GM18499 (cell line): ENCODE measurements around the gene DIP2A.
"Not testable (repeated sequence)": the region's sequence is repeated elsewhere in the genome, so short reads cannot be mapped to it uniquely, and the experiment has no call there.

Experiments
- ATAC-seq: cut with Tn5 transposase; IDR thresholded peaks from one replicate; pipeline ENCODE4 v1.9.1; 2021; ENCODE audit warnings: moderate number of reproducible peaks; ENCODE audit not compliant: insufficient read depth, unreplicated experiment

The DIP2A gene

DNA sequence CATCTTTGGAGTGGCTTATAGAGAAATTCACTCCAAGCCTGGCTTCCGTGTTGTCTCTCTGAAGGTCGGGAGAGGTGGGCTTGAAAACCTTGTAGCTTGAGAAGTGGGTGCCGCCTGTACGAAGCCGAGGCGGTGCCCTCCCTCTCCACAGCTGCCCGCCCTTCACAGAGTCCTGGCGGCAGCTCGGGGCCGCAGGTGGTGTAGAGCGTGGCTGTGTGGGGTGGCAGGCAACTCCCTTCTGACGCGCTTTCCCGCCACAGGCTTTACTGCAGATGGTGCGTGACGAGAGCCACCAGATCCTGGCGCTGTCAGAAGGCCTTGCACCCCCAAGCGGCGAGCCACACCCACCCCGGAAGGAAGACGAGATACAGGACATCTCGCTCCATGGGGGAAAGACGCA, 33.1 kb upstream of the DIP2A start:
- no peak for ATAC-seq

DNA sequence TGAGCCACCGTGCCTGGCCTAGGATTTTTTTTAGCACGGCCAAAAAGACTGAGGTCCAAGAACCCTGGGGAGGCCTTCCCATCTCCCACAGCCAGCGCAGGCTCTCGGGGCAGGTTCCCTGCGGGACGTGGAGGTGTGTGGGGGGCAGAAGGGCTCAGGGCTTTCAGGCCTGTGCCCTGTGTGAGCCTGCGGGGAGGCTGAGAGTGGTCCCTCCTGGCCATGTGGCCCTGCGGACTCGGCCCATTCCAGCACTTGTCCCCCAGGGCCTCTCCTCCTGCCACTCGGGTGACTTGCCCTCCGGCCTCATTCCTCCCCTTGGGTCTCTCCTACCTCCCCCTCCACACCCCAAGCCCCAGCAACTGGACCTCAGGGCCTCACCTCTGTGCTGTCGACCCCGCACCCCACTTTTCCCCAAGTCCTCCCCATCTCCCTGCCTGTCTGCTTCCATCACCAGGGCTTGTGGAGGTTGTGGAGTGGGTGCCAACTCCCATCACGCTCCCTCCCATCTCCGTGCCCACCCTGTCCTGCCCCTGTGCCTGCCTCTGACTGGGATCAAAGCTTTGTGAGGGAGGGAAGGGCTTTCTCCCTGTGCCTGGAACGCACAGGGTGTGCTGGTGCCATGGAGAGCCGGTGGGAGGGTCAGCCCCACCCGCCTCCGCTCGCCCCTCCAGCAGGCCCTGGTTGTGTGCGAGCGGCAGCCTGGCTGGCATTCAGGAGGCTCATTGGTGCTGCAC, 32.2 kb upstream of the DIP2A start:
- ATAC-seq: no peak

DNA sequence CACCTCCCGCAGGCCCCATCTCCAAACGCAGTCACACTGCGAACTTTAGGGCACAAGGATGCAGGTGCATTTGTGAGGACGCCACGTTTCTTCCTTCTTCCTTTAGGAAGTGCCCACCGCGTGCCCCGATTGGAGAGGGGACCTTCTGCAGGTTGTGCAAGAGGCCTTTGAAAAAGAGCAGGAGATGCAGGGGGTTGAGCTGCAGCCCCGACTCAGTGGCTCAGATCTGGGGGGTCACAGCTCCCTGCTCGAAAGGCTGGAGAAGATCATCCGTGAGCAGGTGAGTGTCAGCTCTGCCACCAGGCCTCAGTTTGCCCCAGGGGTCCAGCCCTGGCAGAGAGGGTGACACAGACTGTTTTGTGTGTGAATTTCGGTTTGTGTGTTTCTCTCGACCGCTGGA, 31.2 kb upstream of the DIP2A start:
- no peak for ATAC-seq

DNA sequence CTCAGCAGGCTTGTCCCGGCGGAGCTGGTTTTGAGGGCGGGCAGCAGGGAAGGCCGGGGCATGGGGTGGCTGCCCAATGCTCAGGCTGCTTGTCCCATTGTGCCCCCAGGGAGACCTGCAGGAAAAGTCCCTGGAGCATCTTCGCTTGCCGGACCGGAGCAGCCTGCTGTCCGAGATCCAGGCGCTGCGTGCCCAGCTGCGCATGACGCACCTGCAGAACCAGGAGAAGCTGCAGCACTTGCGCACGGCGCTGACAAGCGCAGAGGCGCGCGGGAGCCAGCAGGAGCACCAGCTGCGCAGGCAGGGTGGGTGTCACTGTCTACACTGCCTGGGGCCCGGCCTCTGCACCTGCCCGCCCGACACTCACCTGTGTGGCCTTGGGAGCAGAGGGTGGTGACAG, 30.4 kb upstream of the DIP2A start:
- ATAC-seq: no peak

DNA sequence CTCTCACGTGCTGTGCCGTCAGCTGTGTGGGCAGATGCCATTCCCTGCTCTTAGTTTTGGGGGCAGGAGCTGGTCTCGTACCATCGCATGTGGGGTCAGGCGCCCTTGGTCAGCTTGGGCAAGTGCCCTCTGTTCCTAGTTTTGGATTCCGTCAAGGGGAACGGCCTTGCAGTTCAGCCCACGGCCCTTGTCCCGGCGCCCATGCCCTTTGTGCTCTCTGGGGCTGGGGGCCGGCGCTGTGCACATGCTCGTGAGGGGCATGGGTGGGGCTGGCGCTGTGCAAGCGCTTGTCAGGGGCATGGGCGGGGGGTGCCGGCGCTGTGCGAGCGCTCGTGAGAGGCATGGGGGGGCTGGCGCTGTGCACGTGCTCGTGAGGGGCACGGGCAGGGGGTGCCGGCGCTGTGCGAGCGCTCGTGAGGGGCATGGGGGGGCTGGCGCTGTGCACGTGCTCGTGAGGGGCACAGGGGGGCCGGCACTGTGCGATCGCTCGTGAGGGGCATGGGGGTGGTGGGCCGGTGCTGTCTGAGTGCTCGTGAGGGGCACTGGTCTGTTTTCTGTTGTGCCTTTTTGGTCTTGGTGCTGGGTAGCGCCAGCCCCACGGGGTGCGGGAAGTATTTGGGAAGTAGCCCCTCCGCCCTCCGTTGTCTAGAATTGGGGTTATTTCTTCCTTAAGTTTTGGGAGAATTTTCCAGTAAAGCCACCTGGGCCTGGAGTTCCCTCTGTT, 29.5 kb upstream of the DIP2A start:
- no peak for ATAC-seq

DNA sequence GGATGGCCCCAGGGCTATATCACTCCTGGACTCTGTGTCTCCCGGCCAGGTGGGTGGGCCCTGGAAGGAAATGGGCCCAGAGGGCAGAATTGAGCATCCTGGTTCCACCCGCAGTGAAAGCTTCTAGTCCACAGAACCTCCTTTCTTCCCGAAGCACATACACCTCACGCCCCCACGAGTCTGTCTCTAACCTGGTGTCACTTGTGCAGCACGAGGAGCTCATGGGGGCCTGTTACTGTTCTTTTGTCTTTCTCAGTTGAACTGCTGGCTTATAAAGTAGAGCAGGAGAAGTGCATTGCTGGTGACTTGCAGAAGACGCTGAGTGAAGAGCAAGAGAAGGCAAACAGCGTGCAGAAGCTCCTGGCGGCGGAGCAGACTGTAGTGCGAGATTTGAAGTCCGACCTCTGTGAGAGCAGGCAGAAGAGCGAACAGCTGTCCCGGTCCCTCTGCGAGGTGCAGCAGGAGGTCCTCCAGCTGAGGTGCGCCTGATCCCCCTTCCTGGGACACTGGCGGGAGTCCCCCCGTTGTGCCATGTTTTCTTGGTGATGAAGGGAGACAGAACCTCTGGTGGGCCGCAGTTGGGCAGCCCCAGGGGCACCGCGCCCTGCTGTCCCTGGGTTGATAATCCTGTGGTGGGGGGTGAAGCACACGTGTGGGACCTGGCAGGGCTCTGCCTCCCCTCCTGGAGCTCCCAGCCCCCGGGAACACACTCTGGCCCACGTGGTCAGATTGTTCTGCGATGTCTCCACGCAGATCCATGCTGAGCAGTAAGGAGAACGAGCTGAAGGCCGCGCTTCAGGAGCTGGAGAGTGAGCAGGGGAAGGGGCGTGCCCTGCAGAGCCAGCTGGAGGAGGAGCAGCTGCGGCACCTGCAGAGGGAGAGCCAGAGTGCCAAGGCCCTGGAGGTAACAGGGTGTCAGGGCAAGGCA, 28.7 kb upstream of the DIP2A start:
- no peak for ATAC-seq

DNA sequence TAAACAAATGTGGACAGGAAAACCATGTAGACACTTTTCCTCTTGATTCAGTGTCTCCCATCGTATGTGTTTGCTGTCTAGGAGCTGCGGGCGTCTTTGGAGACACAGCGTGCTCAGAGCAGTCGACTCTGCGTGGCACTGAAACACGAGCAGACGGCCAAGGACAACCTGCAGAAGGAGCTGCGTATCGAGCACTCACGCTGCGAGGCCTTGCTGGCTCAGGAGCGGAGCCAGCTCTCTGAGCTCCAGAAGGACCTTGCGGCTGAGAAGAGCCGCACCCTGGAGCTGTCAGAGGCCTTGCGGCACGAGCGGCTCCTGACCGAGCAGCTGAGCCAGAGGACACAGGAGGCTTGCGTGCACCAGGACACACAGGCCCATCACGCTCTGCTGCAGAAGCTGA, 27.2 kb upstream of the DIP2A start:
- ATAC-seq: no peak

DNA sequence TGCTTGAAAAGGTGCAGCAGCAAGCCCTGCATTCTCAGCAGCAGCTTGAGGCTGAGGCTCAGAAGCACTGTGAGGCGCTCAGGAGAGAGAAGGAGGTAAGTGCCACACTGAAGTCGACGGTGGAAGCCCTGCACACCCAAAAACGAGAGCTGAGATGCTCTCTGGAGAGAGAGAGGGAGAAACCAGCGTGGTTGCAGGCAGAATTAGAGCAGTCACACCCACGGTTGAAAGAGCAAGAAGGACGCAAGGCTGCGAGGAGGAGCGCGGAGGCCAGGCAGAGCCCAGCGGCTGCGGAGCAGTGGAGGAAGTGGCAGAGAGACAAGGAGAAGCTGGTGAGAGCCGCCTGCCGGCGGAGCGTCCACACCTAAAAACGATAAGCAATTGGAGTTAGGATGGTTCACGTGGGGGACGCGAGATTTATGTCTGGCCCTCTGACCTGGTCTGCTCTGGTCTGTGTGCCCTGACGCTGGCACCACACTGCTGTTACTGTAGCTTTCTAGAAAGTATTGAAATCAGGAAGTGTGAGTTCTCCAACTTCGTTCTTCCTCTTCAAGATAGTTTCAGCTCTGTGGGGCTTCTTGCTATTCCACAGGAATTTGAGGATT, 26.7 kb upstream of the DIP2A start:
- ATAC-seq: no peak

DNA sequence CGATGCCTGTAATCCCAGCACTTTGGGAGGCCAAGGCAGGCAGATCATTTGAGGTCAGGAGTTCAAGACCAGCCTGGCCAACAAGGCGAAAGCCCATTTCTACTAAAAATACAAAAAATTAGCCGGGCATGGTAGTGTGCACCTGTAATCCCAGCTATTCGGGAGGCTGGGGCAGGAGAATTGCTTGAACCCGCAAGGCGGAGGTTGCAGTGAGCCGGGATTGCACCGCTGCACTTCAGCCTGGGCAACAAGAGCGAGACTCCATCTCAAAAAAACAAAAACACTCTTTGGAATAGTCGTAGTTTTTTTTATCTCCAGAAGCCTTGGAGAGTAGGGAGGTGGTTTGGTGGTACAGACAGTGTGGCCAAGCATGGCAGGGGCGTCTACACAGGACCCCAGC, 25.6 kb upstream of the DIP2A start:
- ATAC-seq: not testable (repeated sequence)

DNA sequence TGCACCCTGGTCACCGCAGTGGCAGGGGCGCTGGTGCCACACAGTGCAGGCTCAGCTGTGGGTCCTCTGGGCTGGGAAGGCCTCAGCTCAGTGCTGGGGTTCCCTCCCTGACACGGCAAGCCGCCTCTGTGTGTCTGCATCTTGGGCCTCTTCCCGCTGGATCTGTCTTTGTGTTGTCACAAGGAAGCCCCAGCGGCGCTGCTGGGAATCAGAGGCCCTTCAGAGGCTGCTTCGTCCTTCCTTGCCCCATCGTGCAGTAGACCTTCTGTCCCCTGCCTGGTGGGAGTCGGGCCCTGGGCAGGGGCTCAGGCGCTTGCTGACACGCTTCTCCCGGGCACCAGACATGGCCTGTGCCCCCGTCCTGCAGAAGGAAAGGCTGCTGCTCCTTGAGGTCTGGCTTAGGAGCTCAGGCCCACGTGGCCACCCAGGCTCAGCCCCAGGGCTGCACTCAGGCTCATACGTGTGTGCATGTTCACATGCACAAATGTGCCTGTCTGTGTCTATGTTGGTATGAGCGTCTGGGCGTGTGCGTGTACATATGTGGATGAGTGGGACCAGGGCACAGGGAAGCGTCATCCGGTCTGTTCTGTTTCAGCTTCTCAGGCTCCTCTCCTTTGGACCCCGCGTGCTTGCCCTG, 24.3 kb upstream of the DIP2A start:
- ATAC-seq: no peak

DNA sequence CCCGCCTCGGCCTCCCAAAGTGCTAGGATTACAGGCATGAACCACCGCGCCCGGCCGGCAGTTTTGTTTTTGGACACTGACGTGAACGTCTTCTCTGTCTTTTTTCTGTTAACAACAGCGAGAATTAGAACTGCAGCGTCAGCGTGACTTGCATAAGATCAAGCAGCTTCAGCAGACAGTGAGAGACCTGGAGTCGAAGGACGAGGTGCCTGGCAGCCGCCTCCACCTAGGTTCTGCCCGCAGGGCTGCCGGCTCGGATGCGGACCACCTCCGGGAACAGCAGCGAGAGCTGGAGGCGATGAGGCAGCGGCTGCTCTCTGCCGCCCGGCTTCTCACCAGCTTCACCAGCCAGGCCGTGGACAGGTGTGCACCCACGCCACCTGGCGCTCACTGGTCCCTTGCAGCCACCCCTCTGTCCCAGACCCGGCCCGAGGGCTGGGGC, 22.9 kb upstream of the DIP2A start:
- ATAC-seq: no peak

DNA sequence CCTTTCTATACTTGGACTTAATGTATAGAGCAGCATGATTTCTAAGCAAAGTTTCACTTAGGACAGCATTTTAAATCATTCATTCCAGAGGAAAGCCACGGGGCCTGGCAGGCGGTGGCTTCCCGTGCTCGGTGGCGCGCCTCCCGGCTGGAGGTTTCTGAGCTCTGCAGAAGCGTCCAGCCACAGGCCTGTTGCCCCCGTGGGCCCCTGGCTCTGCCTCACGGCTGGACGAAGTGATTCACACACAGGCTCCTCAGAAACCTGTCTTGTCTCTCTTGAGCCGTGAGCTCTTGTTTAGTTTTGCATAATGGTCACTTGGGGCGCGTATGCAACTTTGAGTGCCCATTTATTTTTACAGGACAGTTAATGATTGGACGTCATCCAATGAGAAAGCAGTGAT, 22.1 kb upstream of the DIP2A start:
- no peak for ATAC-seq

DNA sequence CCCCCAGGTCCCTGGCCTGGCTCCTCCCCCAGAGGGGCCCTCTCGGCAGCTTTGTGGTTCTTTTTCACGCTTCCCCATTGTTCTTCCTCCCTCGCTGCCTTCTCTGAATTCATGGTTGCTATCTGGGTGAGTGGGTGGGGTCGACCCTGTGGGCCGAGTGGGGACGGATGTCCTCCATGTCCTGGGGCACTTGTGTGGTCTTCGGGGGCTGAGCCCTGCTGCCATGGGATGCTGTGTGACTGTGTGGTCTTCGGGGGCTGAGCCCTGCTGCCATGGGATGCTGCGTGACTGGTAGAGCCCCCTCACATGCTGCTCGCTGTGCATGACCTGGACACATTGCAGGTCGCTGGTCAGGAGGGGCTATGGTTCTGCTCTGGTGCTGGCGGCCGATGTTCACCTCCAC, 21.6 kb upstream of the DIP2A start:
- ATAC-seq: no peak

DNA sequence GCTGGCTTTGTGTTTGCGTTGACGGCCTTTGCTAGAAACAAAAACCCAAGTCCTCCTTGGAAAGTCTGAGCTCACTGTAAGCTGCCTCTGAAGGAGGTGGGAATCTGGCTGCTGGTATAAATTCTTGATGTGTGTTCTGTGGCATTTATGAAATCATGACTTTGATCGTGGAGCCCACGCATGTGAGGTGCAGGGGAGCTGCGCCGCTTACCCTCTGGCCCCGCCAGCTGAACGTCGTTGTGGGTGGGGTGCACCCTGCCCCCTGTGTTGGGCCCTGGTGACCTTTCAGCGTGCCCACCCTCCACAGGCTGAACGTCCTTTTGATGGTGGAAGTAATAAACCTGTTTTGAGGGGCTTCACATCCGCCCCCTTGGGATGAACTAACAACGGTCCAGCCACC, 21.2 kb upstream of the DIP2A start:
- ATAC-seq: no peak

DNA sequence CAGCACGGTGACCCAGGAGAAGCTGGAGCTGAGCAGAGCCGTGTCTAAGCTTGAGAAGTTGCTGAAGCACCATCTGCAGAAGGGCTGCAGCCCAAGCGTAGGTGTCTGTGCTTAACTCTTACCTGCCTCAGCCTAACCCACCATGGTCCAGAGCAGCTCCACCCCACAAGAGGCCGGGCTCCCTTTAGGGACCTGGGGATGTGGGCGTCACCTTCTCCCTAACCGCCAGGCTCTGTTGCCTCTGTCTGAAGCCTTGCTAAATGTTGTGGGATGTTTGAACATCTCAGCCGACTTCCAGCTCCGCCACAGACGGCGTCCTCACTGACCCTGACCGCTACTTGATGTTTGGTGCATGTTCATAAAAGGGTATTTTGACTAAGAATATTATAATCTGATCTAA, 20.4 kb upstream of the DIP2A start:
- ATAC-seq: no peak

DNA sequence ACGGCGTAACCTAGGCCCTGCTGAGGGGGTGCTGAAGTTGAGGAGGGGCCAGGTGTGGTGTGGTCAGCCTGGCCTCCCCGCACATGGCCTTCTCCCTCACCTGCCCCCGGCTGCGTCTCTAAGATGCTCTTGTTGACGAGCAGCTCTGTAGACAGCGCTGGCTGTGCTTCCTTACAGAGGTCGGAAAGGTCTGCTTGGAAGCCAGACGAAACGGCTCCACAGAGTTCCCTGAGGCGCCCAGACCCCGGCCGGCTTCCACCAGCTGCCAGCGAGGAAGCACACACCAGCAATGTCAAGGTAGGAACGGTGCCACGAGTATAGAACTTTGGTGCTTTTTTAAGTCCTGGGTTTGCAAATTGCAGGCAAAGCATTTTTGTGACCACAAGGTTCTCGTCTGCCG, 18.8 kb upstream of the DIP2A start:
- ATAC-seq: no peak

DNA sequence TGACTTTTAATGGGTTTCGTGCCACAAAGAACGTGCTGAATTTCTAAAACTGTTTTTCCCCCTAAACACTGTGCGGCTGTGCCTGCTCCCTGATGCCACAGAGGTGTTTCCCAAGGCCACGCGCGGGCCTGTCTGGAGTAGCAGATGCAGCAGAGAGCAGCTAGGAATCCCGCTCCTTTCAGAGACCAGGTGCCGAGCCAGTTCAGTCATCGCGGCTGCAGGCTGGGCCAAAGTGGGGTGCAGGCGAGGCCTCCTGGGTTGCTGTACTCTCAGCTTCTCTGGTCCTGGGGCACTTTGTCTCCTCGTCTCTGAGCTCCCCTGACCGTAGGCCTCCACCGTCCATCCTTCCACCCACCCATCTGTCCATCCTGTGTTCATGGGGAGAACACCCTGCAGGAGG, 17.4 kb upstream of the DIP2A start:
- no peak for ATAC-seq

DNA sequence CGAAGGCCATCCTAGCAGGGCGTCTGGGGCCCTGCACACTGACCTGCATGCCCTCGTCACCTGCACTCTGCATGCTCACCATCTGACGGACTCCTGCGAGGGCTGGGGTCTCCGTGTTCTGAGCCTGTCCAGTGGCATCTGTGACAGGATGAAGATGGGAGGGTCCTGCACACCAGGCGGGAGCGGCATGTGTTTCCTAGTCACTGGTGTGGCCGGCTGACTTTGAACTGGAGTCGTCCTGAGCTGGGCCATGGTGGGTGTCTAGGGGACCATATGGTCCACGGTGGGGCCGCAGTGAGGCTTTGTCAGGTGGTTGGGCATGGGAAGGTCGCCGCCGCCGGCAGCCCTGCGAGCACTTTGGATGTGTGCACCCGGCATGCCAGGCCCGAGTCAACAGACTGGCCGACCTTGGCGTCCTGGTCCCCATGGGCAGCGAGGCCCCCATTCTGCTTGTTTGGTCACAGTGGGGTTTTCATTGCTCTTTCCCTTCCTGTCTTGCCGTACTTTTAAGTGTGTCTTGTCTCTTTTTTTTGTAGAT, 16.7 kb upstream of the DIP2A start:
- ATAC-seq: no peak

DNA sequence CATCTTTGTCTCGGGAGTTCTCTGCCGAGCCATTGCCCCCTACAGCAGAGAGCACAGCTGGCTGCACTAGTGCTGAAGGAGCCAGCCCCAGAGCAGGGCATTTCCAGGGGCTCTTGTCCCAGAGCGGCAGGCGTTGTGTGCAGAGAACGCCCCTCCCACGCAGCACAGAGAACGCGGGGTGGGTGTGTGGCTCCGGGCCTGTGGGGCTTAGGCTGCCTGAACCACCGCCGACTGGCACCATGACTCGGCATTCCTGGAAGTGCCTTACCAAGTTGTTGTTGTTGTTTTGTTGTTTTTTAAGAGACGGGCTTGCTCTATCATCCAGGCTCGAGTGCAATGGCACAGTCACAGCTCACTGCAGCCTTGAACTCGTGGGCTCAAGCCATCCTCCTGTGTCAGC, 15.8 kb upstream of the DIP2A start:
- ATAC-seq: no peak

DNA sequence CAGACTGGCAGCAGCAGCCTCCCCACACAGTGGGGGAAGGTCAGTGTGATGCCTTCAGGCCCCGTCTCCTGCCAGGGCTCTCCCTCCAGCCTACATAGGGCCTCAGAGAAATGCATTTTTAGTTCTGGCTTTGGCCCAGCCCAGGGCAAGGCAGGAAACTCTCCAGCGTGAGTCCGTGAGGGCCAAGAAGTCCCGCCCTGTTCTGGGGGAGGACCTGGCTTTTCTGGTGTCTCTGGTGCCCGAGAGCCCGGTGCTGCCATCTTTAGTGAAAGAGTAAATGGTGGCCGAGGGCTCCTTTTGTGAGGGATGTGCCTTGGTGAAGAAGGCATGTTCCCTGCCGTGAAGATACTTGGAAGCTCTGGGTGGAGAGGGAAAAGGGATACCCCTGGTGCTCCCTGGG, 14.8 kb upstream of the DIP2A start:
- no peak for ATAC-seq
